Measurements from ENCODE around the gene CCDC201. TPM values are rescaled to one million over a fixed set of nuclear protein-coding genes. Genes with fewer than 3 reads are reported as not detected.

CCDC201 gene
- total RNA-seq, 5 donors from 2014 or later (not counting 1 experiment from before 2014, with no cell fraction given), result not detected

Other genes with a start within 250 kb of the CCDC201 start
- gene IGFBP1, start 15.4 kb upstream of the CCDC201 start, total RNA-seq, result under 1 TPM in 2 of 5 donors, not detected in 3; 0.38 to 0.44 TPM
- gene IGFBP3, start 48.2 kb upstream of the CCDC201 start, total RNA-seq, result 10 to 100 TPM in 2 of 5 donors, 1 to 10 TPM in 3; 3.9 to 20.5 (median 8.2) TPM

All from T-cell (primary cell).